SH-SY5Y (cell line): ENCODE measurements around the gene LDB2.

Source experiments
- GATA2 ChIP-seq: IDR thresholded peaks from 2 replicates; pipeline ENCODE4 v1.6.1; 2011; ENCODE audit warnings: mild to moderate bottlenecking, low read depth, low read length
- GATA3 ChIP-seq: IDR thresholded peaks from 2 replicates; pipeline ENCODE4 v1.6.1; 2011; ENCODE audit warnings: low read depth, mild to moderate bottlenecking, low read length, moderate library complexity

- TF ChIP-seq GATA2 (no peak), GATA3 (no peak)
These were observed 240.3 kb downstream of the LDB2 start for GRCh38 chr4:16658183-16658582.
